Esophagus muscularis mucosa (tissue), 3 donors: ENCODE data around the gene ZNF692.

Experiments used
- CTCF ChIP-seq, 3 experiments: fragments of 200-600 bp in 2 of 3; fragments of 450-650 bp in 1 of 3; sonication (generic) in 2 of 3; IDR thresholded peaks; one replicate each; pipeline ENCODE4 v1.5.1; 2017 to 2019; ENCODE audit warnings: antibody characterized with exemption in 3 of 3, mild to moderate bottlenecking in 2 of 3, moderate library complexity in 1 of 3
- POLR2A ChIP-seq: fragments of 450-650 bp; IDR thresholded peaks from one replicate; pipeline ENCODE4 v1.6.1; 2017; ENCODE audit warnings: antibody characterized with exemption, moderate library complexity, mild to moderate bottlenecking, low read depth
- POLR2AphosphoS5 ChIP-seq, 2 donors: sonication (generic); formaldehyde crosslinking; IDR thresholded peaks; one replicate each; pipeline ENCODE4 v1.6.1; 2017; ENCODE audit warnings: antibody characterized with exemption in 2 of 2

DNA sequence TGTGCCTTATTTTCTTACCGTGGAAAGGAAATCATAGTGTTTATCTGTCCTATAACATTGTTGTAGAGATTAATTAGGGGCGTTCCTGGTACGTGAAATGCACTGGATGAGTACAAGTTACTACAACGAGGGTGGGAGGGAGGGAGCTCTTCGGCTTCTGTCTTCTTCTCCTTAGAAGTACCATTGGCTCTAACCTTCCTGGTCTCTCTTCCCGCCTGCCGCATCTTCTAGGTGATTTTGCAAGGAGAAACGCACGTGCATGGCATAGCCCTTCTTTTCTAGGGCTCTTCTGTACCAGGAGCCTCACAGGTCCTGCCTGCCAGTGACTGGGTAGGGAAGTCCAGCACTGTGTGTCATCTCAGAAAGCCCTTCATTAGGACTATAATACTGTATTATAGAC lies 50.0 kb downstream of the ZNF692 start:
- TF ChIP-seq CTCF (IDR thresholded peaks at IDR 0.05) (no peak), POLR2A (no peak), POLR2AphosphoS5 (IDR thresholded peaks at IDR 0.05) (no peak)
